Amygdala (tissue), 56 donors: ENCODE data around the gene HSPBP1.
A peak's percentile ranks its signal among the peaks of the same experiment; 100 is the strongest.

Source experiments
- DNase-seq, 56 donors: peaks; one replicate each; lab custom pipeline; 2025; lab: John Stamatoyannopoulos, UW

Gene HSPBP1

DNA sequence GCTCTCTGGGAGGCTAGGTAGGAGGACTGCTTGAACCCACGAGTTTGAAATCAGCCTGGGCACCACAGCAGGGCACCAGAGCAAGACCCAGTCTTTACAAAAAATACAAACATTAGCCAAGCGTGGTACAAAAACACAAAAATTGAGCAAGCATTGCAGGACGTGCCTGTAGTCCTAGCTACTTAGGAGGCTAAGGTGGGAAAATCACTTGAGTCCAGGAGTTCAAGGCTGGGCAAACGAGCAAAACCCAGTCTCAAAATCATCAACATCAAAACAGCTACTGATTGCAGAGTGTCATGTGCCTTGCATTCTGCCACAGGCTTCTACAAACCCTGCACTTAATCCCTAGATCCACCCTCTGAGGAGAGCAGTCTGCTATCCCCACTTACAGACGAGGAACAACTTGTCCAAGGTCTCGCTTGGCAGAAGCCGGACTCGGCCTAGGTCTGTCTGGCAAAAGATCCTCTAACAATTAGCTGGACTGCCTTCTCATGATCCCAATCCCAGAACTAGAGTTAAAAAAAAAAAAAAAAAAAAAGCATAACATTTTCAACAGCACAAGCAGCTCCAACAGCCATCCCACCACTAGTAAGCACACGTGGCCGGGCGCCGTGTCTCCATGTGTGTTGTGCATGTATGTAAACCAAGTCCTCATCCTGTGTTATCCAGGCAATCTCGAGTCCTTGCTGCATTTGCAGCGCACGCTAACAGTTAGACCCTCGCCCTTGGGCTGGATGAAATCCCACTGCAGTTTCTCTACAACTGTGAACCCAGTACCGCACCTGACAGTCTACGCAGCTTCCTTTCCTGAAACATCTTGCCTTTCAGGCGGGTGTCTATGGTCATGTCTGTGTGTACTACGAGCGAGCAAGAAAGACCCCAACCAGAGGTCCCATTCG is 23.1 kb downstream of the HSPBP1 start:
- peak in 5 of 56 donors; percentile 10 to 38 (median 23) for DNase-seq

DNA sequence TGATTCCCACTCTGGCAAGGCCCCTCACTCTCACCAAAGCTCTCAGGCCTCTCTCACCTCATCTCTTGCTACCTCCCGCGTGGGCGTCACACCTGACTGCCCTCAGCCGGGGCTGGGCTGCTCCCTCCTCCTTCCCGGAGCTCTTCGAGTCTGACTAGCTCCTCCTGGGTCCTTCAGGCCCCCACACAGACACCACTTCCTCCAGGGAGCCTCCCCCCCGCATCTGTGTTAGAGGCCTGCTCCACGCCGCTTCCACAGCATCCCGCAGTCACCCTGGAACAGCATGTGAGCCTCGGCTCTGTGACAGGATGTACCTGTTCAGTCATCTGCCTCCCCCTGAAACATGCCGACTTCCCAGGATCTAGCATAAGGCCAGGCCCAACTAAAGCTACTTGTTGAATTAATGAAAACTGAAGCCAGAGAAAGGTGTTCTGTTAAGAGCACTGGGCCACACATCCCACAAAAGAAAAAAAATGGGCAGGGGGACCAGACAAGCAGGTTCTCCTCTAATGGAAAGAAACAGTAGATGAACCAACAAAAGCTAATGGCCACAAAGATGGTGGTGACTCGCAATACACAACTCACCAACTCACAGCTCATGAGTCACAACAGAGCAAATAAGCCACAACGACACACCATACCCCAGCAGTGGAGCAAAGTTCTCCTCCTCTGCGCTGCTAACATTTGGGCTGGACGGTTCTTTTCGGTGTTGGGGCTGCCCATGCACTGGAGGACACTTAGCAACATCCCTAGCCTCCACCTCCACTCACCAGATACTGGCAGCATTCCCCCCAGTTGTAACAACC is 24.1 kb downstream of the HSPBP1 start:
- peak in 1 of 56 donors; percentile 15 for DNase-seq

DNA sequence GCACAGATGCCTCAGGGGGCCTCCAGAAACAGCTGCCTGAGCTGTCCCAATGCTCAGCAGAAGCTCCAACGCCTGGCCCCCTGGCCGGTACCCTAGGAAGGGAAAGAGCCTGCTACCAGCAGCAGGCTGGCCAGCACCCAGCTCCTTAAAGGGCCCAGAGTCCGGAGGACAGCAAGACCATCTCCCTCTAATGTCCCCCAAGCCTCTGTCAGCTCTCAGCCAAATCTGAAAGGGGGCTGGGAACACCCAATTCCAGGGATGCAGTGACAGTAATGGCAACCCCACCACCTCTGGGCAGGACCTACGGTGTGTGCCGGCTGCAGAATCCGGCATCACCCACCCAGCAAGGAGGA is 25.3 kb downstream of the HSPBP1 start:
- DNase-seq: no peak

DNA sequence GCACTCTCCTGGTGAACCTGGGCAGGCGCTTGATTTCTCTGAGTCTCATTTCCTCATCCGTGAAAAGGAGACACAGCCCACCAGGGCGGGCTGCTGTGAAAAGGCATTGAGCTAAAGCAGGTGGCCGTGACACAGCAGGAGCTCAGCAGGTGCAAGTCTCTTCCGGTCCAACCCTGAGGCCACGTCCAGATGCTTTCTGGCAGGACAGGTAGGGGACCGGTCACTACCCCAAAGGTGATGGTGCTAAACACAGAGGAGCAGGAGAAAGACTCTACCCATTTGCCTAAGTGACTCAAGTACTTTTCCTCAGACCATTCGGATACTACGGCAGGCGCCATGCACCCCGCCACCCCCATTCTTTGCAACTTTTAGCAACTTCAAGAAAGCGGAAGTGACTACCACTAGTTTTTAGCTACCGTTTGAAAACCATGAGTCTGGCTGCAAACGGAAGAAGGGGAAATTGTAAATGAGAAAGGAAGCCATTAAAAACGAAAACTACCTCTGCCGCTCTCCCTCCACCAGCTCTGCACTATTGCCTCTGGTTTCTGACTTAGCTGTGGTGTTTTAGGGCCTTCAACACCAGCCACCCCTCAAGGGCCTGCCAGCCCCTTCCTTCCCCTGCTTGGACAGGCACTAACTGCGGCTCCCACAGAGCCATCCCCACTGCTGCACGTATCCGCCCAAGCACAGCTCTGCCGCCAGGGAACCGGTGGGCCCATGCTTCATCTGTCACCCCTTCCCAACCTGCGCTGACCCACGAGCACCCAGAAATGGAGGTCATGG is 25.9 kb downstream of the HSPBP1 start:
- DNase-seq: peak in 2 of 56 donors; percentile 12 to 16

DNA sequence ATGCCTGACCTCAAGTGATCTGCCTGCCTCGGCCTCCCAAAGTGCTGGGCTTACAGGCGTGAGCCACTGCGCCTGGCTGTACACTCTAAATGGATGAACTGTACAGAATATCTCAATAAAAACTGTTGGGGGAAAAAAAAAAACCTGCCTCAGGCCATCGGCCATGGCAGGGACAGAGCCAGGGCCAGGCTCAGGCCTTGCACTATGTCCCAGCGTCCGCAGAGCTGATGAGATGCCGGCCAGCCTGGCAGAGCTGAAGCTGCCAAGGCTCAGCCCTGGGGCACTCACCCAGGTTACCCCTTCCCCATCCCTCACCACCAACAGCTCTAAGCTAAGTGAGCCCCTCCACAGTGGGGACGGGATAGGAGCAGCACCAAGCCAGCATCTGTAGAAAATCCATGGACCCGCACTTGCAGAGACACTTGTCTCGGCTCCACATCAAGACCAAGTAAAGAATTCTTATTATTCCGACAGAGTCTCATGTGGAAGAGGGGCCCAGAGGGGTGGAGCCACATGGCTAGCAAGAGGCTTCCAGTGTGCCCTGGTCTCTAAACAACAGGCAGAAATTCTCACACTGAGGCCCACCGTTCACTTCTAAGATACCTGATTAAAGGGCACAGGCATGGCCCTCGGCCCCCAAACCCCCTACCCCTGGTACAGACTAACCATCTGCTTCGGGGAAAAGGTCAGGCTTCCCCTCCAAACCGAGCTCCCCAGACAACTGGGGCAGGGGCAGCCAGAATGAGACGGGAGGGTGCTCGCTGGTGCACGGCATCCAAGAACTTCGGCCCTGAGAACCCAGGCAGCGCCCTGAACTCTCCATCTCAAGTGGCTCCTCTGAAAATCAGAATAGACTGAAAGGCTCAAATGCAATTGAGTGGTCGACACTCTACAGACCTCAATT is 26.9 kb downstream of the HSPBP1 start:
- no peak for DNase-seq

DNA sequence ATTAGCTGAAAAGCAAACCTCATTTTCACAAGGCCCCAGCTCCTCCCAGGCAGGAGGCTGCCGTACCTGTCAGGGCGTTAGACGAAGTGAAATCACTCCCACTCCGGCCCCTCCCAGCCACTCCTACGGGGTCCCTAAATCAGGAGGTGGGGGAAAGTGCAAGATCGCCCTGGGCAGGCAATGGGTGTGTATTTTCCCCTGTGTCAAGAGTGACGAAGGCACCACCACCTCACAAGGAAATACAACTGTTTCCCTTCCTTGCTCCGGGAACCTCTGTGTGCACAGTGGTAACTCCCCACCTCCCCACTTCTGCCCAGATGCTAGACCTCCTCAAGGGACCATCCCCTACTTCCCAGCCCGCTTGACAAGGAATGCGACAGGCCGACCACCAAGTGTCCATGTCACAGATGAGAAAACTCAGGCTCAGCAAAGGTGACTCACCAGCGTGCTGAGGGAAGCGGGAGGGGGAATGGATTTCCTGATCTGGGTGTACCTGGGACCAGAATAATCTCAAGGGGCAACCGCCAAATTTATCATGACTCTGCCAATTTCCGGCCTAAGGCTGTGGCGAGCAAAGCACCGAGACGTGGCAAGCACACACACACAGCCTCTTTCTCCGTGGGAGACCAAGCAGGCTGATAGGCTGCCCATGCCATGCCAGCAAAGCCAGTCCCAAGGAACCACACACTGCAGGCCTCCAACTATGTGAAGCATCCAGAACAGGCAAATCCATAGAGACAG is 28.4 kb downstream of the HSPBP1 start:
- DNase-seq: no peak

DNA sequence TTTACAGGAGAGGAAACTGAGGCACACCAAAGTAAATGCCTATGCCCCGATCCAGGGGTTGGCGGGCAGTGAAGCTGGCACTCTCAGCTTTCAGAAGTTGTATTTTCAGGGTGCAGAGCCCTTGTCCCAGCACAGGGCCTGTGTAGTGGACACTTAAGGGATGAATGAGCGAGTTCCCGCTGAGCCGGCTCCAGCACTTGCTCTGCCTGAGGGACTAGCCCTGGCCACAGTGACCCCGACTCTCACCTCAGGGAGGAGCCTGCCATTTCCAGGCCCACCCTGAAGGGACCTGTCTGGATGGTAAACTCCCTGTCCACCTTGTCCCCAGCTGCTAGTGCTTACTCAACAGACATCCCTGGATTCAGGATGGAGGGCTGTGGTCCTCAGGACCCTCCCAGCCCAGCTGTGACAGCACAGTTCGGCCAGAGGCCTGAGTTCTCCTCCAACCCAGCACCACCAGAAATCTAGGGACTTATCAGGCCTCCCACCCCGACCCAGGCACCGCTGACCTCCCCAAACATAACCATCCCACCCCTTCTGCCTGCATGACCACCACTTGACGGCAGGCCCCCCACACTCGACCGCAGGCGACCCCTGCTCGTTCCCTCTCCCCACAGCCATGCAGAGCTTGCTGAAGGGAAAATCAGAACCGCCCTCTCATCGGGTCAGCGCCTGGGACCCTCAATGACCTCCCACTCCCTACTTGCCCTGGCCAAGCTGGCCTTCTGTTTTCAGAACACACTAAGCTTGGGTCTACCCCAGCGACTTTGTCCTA is 29.5 kb downstream of the HSPBP1 start:
- DNase-seq: no peak

DNA sequence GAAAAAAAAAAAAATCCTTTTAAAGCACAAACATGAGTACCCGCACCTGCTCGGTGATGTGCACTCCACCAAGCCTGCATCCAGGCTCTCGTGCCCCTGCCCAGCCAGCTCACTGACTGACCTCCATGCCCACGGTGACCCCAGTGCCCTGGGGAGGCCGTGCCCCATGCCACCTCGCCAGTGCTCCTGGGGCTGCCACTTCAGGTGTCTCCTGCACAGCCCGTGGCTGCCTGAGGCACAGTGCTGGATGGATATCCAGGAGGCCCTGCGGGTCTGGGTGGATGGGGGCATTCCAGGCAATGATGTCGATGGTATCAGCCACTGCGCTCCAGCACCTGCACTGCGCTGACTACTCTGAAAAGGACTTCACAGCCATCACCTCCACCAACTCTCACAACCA is 30.1 kb downstream of the HSPBP1 start:
- DNase-seq: no peak

DNA sequence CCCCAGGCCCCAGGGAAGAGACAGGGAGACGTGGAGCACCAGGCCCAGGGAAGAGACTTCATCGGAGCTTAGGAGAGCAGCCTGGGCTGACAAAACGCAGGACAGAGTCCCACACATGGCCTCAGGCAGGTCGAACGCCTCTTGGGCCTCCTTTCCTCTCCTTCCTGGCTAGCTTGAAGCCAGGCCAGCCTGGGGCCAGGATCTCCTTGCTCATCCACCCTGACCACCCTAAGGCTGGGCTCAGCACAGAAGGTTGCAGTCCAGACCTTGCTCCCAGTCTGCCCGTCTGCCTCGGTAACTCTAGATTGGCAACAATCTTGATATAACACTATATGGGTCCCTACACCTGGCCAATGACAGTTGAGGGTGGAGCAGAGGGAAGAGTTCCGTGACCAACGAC is 31.2 kb downstream of the HSPBP1 start:
- no peak for DNase-seq

DNA sequence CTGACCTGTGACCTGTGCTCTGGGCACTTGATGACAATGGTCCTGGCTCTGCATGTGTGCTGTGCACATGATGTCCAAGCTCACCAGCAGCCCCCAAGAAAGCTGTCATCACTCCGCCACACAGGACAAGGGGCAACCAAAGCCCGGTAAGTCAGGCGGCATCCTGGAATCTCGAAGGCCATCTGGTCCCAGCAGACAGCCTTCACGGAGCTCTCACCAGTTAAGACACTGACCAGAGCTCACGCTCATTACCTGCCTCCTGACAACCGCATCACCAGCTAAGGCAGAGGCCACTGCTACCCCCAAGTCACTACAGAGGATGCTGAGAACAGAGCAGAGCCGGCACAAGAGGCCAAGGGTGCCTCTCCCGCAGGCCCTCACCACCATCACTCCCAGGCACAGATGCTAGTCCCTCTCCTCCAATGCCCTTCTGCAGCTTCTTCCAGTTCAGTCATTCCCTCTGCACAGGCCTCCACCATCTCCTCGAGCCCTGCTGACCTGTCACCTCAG is 31.7 kb downstream of the HSPBP1 start:
- no peak for DNase-seq

DNA sequence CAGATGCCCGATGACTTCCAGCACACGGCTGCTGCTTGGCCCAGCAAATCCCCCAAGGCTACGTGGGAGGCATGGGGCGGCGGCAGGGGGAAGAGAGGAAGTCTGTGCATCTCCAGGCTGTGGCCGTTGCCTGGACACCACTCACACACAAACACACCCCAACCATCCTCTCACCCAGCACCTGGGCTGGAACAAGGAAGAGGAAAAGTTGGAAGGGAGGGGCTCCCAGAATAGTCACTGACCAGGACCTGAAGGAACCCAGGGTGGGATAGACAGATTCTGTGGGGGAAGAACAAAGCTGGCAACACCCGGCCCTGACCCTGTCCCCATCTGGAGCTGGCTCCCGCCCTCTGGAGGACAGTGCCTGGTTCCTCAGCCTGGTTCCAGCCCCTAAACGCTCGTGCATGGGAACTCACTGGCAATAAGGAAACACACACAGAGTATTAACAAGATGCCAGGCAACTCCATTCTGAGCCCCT is 32.2 kb downstream of the HSPBP1 start:
- no peak for DNase-seq

DNA sequence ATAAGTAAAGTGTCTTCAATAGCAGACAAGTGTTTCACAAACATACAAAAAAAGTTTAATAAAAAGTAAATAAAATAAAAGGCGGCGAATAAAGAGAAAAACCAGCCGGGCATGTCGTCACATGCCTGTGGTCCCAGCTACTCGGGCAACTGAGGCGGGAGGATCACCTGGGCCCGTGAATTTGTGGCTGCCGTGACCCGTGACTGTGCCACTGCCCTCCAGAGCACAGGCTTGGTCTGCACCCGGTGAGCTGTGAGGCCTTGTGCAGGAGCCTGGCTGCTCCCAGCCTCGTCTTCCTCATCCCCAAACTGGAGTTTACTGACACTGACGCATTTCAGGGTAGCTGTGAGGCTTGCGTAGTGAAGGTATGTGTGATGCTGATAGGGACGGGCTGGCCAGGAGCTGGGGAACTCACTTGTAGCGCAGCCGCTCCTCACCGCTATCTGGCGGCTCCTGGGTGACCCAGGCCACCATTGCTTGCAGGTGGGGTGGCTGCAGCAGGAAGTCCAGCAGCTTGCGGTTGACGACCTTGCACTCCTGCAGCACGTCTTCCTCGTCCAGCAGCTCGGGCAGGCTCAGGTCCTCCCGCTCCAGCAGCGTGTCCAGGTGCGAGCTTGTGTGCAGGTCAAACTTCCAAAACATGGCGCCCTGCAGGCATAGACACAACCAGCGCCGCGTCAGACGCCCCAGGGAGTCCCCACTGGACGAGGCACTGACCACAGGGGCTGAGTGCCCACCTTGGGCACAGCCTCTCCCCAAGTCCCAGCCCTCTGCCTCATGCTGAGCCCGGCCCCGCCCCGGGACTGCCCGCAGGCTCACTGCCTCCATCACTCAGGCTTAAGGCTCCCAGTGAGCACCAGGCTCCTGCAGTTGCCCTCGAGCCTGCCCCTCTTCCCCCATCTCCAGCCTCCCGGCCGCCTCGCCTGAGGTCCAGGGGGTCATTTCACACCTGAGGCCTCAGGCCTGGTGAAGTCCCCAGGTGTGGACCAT is 33.2 kb downstream of the HSPBP1 start:
- no peak for DNase-seq

DNA sequence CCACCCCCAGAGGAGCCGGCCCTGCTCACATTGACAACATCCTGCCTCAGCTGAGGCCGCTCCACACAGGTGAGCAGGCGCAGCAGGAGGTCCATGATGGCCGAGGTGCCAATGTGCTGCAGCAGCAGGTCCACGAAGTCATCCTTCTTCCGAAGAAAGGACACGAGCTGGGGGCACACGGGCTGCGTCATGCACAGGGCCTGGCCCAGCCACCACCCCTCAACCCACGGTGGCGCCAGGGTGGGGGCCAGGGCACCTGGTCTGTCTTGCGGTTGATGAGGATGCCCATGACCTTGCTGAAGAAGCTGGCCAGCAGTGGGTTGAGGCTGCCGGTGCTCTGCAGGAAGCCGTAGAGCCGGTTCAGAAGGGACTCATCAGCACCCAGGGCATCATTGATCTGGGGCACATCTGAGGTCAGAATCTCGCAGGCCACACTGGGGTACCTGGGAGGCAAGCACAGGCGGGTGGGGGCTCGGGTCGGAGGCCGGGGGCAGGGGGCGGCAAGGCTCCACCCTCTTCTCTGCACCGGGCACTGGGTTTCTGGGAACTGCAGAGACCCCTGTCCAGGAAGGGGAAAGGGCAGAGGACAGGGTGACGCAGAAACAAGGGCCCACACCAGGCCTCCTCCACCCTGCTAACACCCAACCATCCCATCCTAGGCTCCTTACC is 34.5 kb downstream of the HSPBP1 start:
- no peak for DNase-seq

DNA sequence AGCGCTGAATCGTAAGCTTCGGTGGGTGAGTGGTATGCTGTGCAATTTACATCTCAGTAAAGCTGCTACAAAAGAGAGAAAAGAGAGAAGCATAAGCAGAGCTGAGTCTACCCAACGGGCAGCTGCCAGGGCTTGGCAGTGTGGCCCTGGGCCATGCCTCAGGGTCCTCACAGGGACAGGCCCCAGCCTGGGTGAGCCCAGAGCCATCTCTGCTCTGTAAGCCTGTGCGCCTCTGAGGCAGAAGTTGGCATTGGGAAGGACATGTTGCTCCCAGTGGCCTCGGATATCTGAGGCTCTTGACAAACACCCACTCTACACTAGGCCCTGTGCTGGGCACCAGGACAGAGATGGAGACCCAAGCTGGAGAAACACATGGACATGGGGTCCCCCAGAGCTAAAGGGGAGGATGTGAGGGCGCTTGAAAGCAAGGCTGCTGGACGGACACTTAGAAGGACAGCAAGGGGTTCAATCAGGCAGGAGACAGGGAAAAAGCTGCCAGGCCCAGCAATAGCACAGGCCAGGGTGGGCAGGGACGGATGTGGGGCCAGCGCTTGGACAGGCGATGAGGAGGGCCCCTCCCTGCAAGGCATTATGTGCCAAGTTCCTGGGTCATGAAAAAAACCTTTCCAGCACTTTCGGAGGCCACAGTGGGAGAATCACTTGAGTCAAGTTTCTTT is 35.8 kb downstream of the HSPBP1 start:
- no peak for DNase-seq

DNA sequence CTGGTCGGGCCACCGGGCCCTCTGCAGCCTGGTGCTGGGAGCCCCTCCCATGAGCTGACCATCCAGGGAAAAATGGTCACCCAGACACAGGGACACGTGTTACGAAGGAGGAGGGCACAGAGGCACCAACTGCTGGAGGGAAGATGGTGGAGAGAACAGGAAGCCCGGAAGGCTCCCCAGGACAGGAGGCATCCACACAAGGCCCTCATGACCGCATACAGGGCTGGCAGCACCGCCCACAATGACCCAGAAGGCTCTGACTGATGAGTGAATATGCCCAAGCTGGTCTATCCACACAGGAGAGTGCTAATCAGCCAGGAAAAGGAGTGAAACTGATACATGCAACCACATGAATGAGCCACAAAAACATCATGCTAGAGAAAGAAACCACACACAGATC is 37.4 kb downstream of the HSPBP1 start:
- no peak for DNase-seq
